Keratinocyte (primary cell): ENCODE measurements around the gene PRRC2B.

Experiments used
- EZH2 ChIP-seq: IDR thresholded peaks from one replicate; pipeline ENCODE4 v1.6.1; 2012; ENCODE audit warnings: inconsistent platforms, mild to moderate bottlenecking, low read length, moderate library complexity
- TF ChIP-seq, protein P1 (sequence below), 3 experiments: IDR thresholded peaks in 1 of 3; conservative IDR thresholded peaks in 1 of 3; optimal IDR thresholded peaks in 1 of 3; 2 replicates in 2 of 3; 3 replicates in 1 of 3; pipeline versions ENCODE3 to v1.5.1; 2011; ENCODE audit warnings: low read length in 3 of 3, mild to moderate bottlenecking in 3 of 3, moderate library complexity in 2 of 3, control low read depth in 1 of 3, inconsistent platforms in 1 of 3; ENCODE audit not compliant: insufficient read depth in 2 of 3; ENCODE audit errors: extremely low read depth in 1 of 3

DNA sequence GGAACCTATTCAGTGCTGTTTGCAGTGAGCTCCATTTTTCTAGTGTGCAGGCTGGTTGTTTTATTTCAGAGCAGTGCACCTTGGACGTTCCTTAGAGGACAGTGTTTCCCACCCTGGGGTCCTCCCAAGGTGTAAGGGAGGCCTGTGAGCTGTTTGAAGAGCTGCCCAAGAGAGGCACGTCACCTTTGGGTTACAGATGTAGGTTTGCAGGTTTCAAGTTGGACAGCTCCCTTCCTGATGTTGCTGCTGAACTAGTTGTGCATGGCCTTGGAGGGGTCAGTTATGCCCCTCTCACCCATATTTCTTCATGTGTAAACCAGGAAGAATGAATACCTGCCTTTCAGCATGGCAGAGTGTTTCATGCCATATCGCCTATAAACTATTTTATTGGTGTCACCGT is 74.1 kb downstream of the PRRC2B start:
- TF ChIP-seq, protein P1, sequence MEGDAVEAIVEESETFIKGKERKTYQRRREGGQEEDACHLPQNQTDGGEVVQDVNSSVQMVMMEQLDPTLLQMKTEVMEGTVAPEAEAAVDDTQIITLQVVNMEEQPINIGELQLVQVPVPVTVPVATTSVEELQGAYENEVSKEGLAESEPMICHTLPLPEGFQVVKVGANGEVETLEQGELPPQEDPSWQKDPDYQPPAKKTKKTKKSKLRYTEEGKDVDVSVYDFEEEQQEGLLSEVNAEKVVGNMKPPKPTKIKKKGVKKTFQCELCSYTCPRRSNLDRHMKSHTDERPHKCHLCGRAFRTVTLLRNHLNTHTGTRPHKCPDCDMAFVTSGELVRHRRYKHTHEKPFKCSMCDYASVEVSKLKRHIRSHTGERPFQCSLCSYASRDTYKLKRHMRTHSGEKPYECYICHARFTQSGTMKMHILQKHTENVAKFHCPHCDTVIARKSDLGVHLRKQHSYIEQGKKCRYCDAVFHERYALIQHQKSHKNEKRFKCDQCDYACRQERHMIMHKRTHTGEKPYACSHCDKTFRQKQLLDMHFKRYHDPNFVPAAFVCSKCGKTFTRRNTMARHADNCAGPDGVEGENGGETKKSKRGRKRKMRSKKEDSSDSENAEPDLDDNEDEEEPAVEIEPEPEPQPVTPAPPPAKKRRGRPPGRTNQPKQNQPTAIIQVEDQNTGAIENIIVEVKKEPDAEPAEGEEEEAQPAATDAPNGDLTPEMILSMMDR (optimal IDR thresholded peaks at IDR 0.05 in 1 of 3, IDR thresholded peaks at IDR 0.05 in 1 of 3, conservative IDR thresholded peaks at IDR 0.05 in 1 of 3; ENCODE audit: extremely low read depth in 1 of 3, insufficient read depth in 2 of 3, low read length in 3 of 3), result no peak
- TF ChIP-seq EZH2, result no peak
